ENCODE data around the gene MAML3.

GRCh38 chr4:139712882-139713281 is 441.1 kb downstream of the MAML3 start:
- TF ChIP-seq CTCF (optimal IDR thresholded peaks at IDR 0.05 in 1 of 3, IDR thresholded peaks at IDR 0.05 in 1 of 3, conservative IDR thresholded peaks at IDR 0.05 in 1 of 3; ENCODE audit: extremely low read depth in 1 of 3, insufficient read depth in 2 of 3, low read length in 3 of 3) (no peak), EZH2 (IDR thresholded peaks at IDR 0.05; ENCODE audit: low read length) (no peak)
